Measurements from ENCODE around the gene PXDN. TPM values are rescaled to one million over a fixed set of nuclear protein-coding genes. Genes with fewer than 3 reads are reported as not detected.
"Not testable (repeated sequence)": the region's sequence is repeated elsewhere in the genome, so short reads cannot be mapped to it uniquely, and the experiment has no call there.

The PXDN gene
- total RNA-seq, 4 donors from 2014 or later: 7.0 to 9.5 (median 9.4) TPM

DNA sequence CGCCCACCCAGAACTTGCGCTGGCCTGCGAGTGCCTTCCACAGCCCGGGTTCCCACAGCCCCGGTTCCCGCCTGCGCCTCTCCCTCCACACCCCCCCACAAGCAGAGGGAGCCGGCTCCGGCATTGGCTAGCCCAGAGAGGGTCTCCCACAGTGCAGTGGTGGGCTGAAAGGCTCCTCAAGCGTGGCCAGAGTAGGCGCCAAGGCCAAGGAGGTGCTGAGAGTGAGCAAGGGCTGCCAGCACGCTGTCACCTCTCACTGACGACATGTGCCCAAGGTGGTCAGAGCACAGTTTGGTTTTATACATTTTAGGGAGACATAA, 15.3 kb upstream of the PXDN start:
- Histone ChIP-seq H3K9me3 (no peaks in the 10 kb centered on the region), H3K4me3 (no peak overlapping the region), H3K27me3 (no peaks in the 10 kb centered on the region), H3K27ac (no peak overlapping the region), H3K36me3 (no peaks in the 10 kb centered on the region), H3K4me1 (no peaks in the 10 kb centered on the region)
- no peak for TF ChIP-seq POLR2AphosphoS5 (IDR thresholded peaks at IDR 0.05)
- no peak for TF ChIP-seq CTCF (IDR thresholded peaks at IDR 0.05)
- no peak for TF ChIP-seq POLR2A (IDR thresholded peaks at IDR 0.05)
- TF ChIP-seq EP300 (IDR thresholded peaks at IDR 0.05): no peak
- WGBS: 100% methylated on average over 2 of the region's 13 CpGs
- DNase-seq (ENCODE audit: low spot score in 2 of 2): peak; percentile 49 to 76

DNA sequence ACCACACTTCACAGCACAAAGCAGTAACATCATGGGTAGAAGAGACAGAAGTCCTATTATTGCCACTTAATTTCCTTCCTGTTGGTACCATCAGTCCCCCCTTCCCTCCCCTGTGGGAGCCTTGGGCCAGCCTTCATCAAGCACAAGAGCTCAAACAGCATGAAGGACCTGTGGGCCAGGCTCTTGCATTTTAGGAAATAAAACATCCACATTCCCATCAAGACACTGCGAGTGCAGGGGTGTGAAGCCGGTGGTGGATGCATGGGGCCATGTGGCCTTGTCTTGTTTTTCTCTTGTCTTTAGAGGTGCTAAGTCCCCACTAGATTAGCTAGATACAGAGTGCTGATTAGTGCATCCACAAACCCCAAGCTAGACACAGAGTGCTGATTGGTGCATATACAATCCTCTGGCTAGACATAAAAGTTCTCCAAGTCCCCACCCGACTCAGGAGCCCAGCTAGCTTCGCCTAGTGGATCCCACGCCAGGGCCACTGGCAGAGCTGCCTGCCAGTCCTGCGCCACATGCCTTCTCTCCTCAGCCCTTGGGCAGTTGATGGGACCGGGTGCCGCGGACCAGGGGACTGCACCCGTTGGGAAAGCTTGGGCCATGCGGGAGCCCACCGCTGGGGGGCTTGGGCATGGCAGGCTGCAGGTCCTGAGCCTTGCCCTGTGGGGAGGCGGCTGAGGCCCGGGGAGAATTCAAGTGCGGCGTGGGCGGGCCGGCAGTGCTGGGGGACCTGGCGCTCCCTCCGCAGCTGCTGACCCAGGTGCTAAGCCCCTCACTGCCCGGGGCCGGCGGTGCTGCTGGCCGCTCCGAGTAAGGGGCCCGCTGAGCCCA, 14.7 kb upstream of the PXDN start:
- no peaks in the 10 kb centered on the region for H3K4me1 ChIP-seq
- no peak overlapping the region for H3K4me3 ChIP-seq
- no peak overlapping the region for H3K27ac ChIP-seq
- no peaks in the 10 kb centered on the region for H3K27me3 ChIP-seq
- H3K9me3 ChIP-seq: no peaks in the 10 kb centered on the region
- peak; percentile 43 for DNase-seq (ENCODE audit: low spot score in 2 of 2)
- 96% methylated on average over 7 of the region's 26 CpGs for WGBS
- no peak for TF ChIP-seq POLR2A (IDR thresholded peaks at IDR 0.05)
- no peaks in the 10 kb centered on the region for H3K36me3 ChIP-seq

GRCh38 chr2:1758171-1758570, 13.9 kb upstream of the PXDN start:
- Histone ChIP-seq H3K36me3 (no peaks in the 10 kb centered on the region), H3K9me3 (no peaks in the 10 kb centered on the region), H3K4me1 (no peaks in the 10 kb centered on the region), H3K27ac (no peak overlapping the region), H3K27me3 (no peaks in the 10 kb centered on the region), H3K4me3 (no peak overlapping the region)
- DNase-seq (ENCODE audit: low spot score in 2 of 2): peak in 1 of 2 donors; percentile 58
- TF ChIP-seq CTCF (IDR thresholded peaks at IDR 0.05) (no peak), POLR2A (IDR thresholded peaks at IDR 0.05) (no peak), EP300 (IDR thresholded peaks at IDR 0.05) (no peak), POLR2AphosphoS5 (IDR thresholded peaks at IDR 0.05) (no peak)
- WGBS: 84% methylated on average over 5 of the region's 5 CpGs

- TF ChIP-seq EP300 (IDR thresholded peaks at IDR 0.05) (no peak), POLR2AphosphoS5 (IDR thresholded peaks at IDR 0.05) (no peak), POLR2A (IDR thresholded peaks at IDR 0.05) (no peak), CTCF (IDR thresholded peaks at IDR 0.05) (no peak)
- H3K9me3 ChIP-seq: no peaks in the 10 kb centered on the region
- DNase-seq (ENCODE audit: low spot score in 2 of 2): no peak
- H3K36me3 ChIP-seq: no peaks in the 10 kb centered on the region
- H3K27me3 ChIP-seq: no peaks in the 10 kb centered on the region
- H3K4me1 ChIP-seq: no peaks in the 10 kb centered on the region
- no peak overlapping the region for H3K27ac ChIP-seq
- WGBS: 94% methylated on average over 4 of the region's 4 CpGs
- no peak overlapping the region for H3K4me3 ChIP-seq
Measured at GRCh38 chr2:1757567-1757966, 13.3 kb upstream of the PXDN start.

GRCh38 chr2:1757146-1757545, 12.8 kb upstream of the PXDN start:
- H3K27ac ChIP-seq, H3K9me3 ChIP-seq, H3K36me3 ChIP-seq, H3K27me3 ChIP-seq, H3K4me1 ChIP-seq, H3K4me3 ChIP-seq: not testable (repeated sequence)
- peak in 1 of 2 donors; percentile 44 for DNase-seq (ENCODE audit: low spot score in 2 of 2)
- 92% methylated on average over 12 of the region's 12 CpGs for WGBS

- peak in 1 of 2 donors; percentile 60 for DNase-seq (ENCODE audit: low spot score in 2 of 2)
- Histone ChIP-seq H3K27me3 (peaks cover 6% of the 10 kb centered on the region), H3K27ac (no peak overlapping the region), H3K4me3 (no peak overlapping the region), H3K36me3 (no peaks in the 10 kb centered on the region), H3K9me3 (no peaks in the 10 kb centered on the region), H3K4me1 (no peaks in the 10 kb centered on the region)
- WGBS: 95% methylated on average over 10 of the region's 10 CpGs
- TF ChIP-seq CTCF (IDR thresholded peaks at IDR 0.05) (no peak), POLR2AphosphoS5 (IDR thresholded peaks at IDR 0.05) (no peak), POLR2A (IDR thresholded peaks at IDR 0.05) (no peak), EP300 (IDR thresholded peaks at IDR 0.05) (no peak)
Measured at GRCh38 chr2:1756456-1756855, 12.1 kb upstream of the PXDN start.

Data from suprapubic skin (tissue), 4 donors.